Measurements from ENCODE around the gene BIN1. TPM values are rescaled to one million over a fixed set of nuclear protein-coding genes. Genes with fewer than 3 reads are reported as not detected.
"Not testable (repeated sequence)": the region's sequence is repeated elsewhere in the genome, so short reads cannot be mapped to it uniquely, and the experiment has no call there.

BIN1 gene
- total RNA-seq, 1 donor from 2014 or later = 28.6 TPM

GRCh38 chr2:127134833-127135830 lies 28.2 kb upstream of the BIN1 start:
- ATAC-seq (peak; percentile 48), DNase-seq (ENCODE audit: low spot score) (no peak)

GRCh38 chr2:127134235-127134634 lies 27.3 kb upstream of the BIN1 start:
- no peak for ATAC-seq

GRCh38 chr2:127133793-127134192 lies 26.8 kb upstream of the BIN1 start:
- ATAC-seq = no peak
- DNase-seq (ENCODE audit: low spot score) = no peak

More at GRCh38 chr2:127134235-127134634, 27.3 kb upstream of the BIN1 start:
- DNase-seq (ENCODE audit: low spot score) = no peak

- DNase-seq (ENCODE audit: low spot score) = no peak
- no peak for ATAC-seq
Observed at GRCh38 chr2:127130421-127130820, 23.5 kb upstream of the BIN1 start.

GRCh38 chr2:127129937-127130336 lies 23.0 kb upstream of the BIN1 start:
- no peak for ATAC-seq
- no peak for DNase-seq (ENCODE audit: low spot score)

- DNase-seq (ENCODE audit: low spot score) (peak; percentile 83), ATAC-seq (peak; percentile 98)
Observed at GRCh38 chr2:127128445-127128904, 21.5 kb upstream of the BIN1 start.

GRCh38 chr2:127125821-127126220 lies 18.9 kb upstream of the BIN1 start:
- ATAC-seq = no peak
- DNase-seq (ENCODE audit: low spot score) = no peak

GRCh38 chr2:127124426-127124825 lies 17.5 kb upstream of the BIN1 start:
- DNase-seq (ENCODE audit: low spot score) (no peak), ATAC-seq (no peak)

GRCh38 chr2:127122361-127123027 lies 15.5 kb upstream of the BIN1 start:
- ATAC-seq (no peak), DNase-seq (ENCODE audit: low spot score) (peak; percentile 26)

GRCh38 chr2:127121776-127122176 lies 14.8 kb upstream of the BIN1 start:
- DNase-seq (ENCODE audit: low spot score) (peak; percentile 14), ATAC-seq (no peak)

GRCh38 chr2:127121353-127121752 lies 14.4 kb upstream of the BIN1 start:
- no peak for ATAC-seq
- no peak for DNase-seq (ENCODE audit: low spot score)

- DNase-seq (ENCODE audit: low spot score) = peak; percentile 33
- not testable (repeated sequence) for ATAC-seq
Observed at GRCh38 chr2:127120408-127120807, 13.5 kb upstream of the BIN1 start.

- no peak for DNase-seq (ENCODE audit: low spot score)
- ATAC-seq = no peak
Observed at GRCh38 chr2:127118467-127118866, 11.5 kb upstream of the BIN1 start.

GRCh38 chr2:127118038-127118437 lies 11.1 kb upstream of the BIN1 start:
- no peak for ATAC-seq
- peak; percentile 18 for DNase-seq (ENCODE audit: low spot score)

GRCh38 chr2:127117603-127118002 lies 10.6 kb upstream of the BIN1 start:
- ATAC-seq (no peak), DNase-seq (ENCODE audit: low spot score) (peak; percentile 39)

- DNase-seq (ENCODE audit: low spot score) = peak; percentile 67
- peak; percentile 86 for ATAC-seq
Observed at GRCh38 chr2:127115471-127116199, 8.7 kb upstream of the BIN1 start.

- DNase-seq (ENCODE audit: low spot score) = no peak
- ATAC-seq = no peak
Observed at GRCh38 chr2:127110985-127111384, 4.0 kb upstream of the BIN1 start.

- no peak for ATAC-seq
- DNase-seq (ENCODE audit: low spot score) = no peak
Observed at GRCh38 chr2:127108090-127108523, 1.2 kb upstream of the BIN1 start.

- no peak for DNase-seq (ENCODE audit: low spot score)
Observed at GRCh38 chr2:127107622-127107999, 657 bp upstream of the BIN1 start.

GRCh38 chr2:127106457-127106990 lies 430 bp downstream of the BIN1 start:
- ATAC-seq (peak; percentile 26), DNase-seq (ENCODE audit: low spot score) (no peak)

More at GRCh38 chr2:127107622-127107999, 657 bp upstream of the BIN1 start:
- ATAC-seq = peak; percentile 5
